Liver (tissue), 3 donors: ENCODE data around the gene SRRM1.

ENCODE experiments used
- EGR1 ChIP-seq, 2 donors: IDR thresholded peaks; 2 replicates each; pipeline ENCODE4 v1.6.1; 2016 to 2018; ENCODE audit warnings: antibody characterized with exemption in 2 of 2, low read depth in 2 of 2
- JUND ChIP-seq, 2 donors: IDR thresholded peaks; 2 replicates each; pipeline ENCODE4 v1.6.1; 2016; ENCODE audit warnings: antibody characterized with exemption in 2 of 2
- RAD21 ChIP-seq, 2 donors: IDR thresholded peaks; 2 replicates each; pipeline ENCODE4 v1.6.1; 2016; ENCODE audit warnings: antibody characterized with exemption in 2 of 2, mild to moderate bottlenecking in 2 of 2
- TF ChIP-seq, protein P1 (sequence below): fragments of 150-350 bp; IDR thresholded peaks from 2 replicates; pipeline ENCODE4 v1.5.1; 2017; ENCODE audit warnings: improper control_type of control experiment, low read depth, low read length; ENCODE audit not compliant: missing input control
- TF ChIP-seq, protein P2 (sequence below): IDR thresholded peaks from 2 replicates; pipeline ENCODE4 v1.6.1; 2016; ENCODE audit warnings: antibody characterized with exemption
- TF ChIP-seq, protein P3 (sequence below): IDR thresholded peaks from 2 replicates; pipeline ENCODE4 v1.6.1; 2016; ENCODE audit warnings: antibody characterized with exemption, mild to moderate bottlenecking
- donor health status: healthy.
- donor health status: healthy.

DNA sequence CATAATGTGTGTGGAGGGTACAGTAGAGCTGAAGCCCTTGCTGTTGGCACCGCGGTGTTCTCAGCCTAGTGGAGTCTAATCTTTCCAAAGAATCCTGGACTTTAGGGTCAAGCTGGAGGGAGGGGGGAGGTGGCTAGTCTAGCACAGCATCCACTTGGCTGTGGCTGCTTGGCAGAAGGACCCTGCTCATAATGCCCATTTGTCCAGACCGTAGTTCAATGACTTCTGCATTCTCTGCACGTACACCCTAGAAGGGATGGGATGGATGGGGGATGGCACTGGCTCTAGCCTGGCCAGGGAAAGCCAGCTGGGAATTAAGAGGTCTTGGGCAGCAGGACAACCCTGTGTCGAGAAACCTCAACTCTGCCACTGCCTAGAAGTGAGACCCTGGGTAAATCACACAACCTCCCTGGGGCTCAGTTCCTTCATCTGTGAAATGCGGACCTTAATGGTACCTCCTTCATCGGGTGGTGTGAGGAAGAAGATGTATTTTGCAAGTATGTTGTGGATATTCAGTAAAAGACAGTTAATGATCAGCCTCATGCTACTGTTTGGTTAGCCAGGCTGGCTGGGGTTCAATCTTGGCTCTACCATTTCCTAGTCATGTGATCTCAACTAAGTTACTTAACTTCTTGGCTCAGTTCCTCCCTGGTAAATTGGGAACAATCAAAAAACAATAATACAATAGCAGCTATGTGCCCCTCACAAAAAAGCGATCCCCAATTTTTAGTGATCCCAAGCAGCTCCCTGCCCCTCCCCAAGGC, 75.0 kb downstream of the SRRM1 start:
- TF ChIP-seq, protein P1, sequence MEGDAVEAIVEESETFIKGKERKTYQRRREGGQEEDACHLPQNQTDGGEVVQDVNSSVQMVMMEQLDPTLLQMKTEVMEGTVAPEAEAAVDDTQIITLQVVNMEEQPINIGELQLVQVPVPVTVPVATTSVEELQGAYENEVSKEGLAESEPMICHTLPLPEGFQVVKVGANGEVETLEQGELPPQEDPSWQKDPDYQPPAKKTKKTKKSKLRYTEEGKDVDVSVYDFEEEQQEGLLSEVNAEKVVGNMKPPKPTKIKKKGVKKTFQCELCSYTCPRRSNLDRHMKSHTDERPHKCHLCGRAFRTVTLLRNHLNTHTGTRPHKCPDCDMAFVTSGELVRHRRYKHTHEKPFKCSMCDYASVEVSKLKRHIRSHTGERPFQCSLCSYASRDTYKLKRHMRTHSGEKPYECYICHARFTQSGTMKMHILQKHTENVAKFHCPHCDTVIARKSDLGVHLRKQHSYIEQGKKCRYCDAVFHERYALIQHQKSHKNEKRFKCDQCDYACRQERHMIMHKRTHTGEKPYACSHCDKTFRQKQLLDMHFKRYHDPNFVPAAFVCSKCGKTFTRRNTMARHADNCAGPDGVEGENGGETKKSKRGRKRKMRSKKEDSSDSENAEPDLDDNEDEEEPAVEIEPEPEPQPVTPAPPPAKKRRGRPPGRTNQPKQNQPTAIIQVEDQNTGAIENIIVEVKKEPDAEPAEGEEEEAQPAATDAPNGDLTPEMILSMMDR: no peak
- TF ChIP-seq RAD21 (IDR thresholded peaks at IDR 0.05) (no peak), EGR1 (IDR thresholded peaks at IDR 0.05; ENCODE audit: low read depth in 2 of 2) (no peak), JUND (IDR thresholded peaks at IDR 0.05) (no peak)
- TF ChIP-seq, protein P2, sequence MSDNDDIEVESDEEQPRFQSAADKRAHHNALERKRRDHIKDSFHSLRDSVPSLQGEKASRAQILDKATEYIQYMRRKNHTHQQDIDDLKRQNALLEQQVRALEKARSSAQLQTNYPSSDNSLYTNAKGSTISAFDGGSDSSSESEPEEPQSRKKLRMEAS: peak; percentile 60
- TF ChIP-seq, protein P3, sequence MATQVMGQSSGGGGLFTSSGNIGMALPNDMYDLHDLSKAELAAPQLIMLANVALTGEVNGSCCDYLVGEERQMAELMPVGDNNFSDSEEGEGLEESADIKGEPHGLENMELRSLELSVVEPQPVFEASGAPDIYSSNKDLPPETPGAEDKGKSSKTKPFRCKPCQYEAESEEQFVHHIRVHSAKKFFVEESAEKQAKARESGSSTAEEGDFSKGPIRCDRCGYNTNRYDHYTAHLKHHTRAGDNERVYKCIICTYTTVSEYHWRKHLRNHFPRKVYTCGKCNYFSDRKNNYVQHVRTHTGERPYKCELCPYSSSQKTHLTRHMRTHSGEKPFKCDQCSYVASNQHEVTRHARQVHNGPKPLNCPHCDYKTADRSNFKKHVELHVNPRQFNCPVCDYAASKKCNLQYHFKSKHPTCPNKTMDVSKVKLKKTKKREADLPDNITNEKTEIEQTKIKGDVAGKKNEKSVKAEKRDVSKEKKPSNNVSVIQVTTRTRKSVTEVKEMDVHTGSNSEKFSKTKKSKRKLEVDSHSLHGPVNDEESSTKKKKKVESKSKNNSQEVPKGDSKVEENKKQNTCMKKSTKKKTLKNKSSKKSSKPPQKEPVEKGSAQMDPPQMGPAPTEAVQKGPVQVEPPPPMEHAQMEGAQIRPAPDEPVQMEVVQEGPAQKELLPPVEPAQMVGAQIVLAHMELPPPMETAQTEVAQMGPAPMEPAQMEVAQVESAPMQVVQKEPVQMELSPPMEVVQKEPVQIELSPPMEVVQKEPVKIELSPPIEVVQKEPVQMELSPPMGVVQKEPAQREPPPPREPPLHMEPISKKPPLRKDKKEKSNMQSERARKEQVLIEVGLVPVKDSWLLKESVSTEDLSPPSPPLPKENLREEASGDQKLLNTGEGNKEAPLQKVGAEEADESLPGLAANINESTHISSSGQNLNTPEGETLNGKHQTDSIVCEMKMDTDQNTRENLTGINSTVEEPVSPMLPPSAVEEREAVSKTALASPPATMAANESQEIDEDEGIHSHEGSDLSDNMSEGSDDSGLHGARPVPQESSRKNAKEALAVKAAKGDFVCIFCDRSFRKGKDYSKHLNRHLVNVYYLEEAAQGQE: no peak
